RKO (cell line): Measurements from ENCODE around the gene CNNM2.
"Not testable (repeated sequence)": the region's sequence is repeated elsewhere in the genome, so short reads cannot be mapped to it uniquely, and the experiment has no call there.

Experiments
- DNase-seq: peaks from one replicate; pipeline ENCODE4 v3.0.0-alpha.2; 2016; ENCODE audit warnings: low spot score

The CNNM2 gene

DNA sequence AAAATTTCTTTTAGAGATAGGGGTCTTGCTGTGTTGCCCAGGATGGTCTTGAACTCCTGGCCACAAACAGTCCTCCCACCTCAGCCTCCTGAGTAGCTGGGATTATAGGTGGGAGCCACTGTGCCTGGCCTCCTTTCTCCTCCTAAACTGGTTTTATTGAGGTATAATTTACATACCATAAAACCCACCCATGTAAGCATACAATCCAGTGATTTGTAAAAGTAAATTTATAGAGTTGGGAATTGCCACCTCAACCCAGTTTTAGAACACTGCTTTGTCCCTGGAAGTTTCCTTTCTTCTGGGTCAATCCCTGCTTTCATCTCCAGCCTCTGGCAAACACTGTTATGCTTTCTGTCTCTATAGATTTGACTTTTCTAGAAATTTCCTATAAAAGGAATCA, 49.0 kb downstream of the CNNM2 start:
- DNase-seq = no peak

DNA sequence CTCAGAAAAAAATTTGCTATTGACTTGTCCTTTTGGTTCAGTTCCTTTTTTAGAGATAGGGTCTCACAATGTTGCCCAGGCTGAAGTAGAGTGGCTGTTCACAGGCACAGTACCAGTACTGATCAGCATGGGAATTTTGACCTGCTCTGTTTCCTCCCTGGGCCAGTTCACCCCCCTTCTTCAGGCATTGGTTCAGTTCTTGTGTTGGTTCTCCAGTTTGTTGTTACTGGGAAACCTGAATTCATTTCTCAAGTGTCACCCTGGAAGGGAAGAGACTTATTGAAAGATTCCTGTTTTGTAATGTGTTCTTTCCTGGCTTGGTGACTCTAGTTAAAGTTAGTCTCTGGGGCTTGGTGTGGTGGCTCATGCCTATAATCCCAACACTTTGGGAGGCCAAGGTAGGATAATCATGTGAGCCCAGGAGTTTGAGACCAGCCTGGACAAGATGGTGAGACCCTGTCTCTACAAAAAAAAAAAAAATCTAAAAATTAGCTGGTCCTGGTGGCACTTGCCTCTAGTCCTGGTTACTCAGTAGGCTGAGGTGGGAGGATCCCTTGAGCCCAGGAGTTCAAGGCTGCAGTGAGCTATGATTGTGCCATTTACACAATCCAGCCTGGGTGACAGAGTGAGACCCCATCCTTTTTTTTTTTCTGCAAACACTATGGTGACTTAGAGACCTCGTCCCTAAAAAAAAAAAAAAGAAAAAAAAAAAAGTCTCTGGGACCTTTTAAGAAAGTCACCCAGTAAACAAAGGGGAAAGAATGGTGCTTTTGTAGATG, 52.7 kb downstream of the CNNM2 start:
- no peak for DNase-seq

DNA sequence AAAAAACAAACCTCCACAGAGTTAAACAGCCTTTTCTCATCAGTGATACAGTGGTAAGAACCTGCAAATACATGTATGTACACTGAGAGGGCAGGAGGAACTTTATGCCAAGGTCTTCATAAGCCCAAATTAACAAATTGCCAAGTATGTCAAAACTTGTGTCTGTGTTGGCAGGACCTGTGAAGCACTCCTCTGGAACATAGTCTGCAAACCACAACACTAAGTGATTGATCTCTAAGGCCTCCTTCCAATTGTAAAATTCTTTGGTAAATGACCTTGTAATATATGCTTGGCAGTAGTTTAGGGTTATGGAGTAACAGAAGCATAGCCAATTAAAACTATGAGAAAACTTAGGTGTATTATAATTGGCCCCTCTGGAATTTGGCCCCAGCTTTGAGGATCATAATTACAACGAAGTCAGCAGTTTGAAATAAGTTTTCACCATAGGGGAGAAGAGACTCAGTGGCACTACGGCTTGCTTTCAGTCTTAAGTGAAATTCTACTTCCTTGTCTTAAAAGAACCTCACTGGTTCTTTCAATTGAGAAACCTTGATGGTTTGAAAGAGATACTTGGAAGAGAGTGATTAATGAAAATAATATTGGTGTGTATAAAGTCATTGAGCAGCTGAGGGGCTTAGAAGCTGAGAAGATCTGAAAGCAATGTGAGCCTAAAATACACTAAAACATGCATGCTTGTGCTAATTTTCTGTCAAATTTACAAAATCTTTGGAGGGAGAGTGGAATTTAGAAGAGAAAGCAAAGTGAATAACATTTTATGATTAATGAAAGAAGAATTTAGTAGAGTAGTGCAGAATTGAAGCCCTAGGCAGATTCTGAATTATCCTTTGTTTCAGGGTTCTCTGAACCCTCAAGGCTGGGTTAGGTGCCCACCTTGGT, 57.6 kb downstream of the CNNM2 start:
- DNase-seq = no peak

DNA sequence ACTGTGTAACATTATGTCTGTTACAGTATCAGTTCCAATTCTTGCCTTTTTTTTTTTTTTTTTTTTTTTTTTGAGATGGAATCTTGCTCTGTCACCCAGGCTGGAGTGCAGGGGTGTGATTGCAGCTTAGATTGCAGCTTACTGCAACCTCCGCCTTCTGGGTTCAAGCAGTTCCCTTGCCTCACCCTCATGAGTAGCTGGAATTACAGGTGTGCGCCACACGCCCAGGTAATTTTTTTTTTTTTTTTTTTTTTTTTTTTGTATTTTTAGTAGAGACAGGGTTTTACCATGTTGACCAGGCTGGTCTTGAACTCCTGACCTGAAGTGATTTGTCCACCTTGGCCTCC, 58.3 kb downstream of the CNNM2 start:
- not testable (repeated sequence) for DNase-seq

DNA sequence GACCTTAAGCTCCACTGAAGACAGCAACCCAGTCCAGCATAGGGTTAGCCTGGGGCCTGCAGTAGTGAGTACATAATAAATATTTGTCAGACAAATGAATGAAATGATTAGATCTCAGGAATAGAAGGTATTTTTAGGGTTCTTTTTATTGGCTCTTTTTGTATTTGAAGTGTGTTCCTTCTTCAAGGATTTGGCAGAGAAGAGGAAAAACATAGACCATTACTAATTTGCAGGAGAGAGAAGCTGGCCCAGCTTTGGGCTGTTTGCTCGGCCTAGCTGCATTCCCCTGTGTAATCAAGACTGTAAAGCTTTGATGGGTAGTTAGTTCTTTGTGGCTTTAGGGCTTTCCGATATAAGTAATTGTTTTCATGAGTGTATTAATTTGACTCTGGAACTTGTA, 64.2 kb downstream of the CNNM2 start:
- no peak for DNase-seq

DNA sequence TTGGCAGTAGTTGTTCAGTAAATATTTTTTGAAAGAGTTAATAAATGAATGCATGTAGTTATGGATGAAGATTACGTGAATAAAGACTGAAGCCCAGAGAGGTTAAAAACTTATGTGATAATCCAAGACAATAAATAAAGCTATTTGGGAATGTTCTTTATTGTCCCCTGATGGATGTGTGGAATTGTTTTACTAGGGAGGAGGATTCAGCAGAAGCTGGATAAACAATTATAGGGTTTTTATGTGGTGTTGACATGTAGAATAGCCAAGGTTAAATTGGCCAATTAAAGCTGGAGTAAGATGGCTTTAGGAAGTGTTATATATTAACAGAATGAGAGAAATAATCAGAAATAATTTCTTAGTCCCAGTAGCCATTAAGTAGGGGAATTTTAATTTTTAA, 66.0 kb downstream of the CNNM2 start:
- DNase-seq = no peak

DNA sequence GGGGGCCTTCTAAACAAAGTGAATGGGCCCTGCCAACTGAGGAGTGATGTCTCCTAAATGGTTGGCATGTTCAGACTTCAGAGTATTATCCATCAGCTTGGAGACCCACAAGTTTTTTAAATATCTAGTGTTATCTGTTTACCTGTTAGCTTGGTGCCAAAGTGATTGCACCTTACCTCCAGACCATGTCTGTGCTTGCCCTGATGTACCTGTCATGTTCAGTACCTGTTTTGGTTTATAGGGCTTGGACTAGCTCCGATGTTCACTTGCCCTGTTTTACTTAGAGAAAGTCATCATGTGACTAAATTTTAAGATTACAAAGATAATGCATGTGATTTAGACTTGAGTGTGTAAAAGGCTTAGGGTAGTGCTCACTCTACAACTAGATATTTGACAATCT, 67.7 kb downstream of the CNNM2 start:
- DNase-seq = no peak

DNA sequence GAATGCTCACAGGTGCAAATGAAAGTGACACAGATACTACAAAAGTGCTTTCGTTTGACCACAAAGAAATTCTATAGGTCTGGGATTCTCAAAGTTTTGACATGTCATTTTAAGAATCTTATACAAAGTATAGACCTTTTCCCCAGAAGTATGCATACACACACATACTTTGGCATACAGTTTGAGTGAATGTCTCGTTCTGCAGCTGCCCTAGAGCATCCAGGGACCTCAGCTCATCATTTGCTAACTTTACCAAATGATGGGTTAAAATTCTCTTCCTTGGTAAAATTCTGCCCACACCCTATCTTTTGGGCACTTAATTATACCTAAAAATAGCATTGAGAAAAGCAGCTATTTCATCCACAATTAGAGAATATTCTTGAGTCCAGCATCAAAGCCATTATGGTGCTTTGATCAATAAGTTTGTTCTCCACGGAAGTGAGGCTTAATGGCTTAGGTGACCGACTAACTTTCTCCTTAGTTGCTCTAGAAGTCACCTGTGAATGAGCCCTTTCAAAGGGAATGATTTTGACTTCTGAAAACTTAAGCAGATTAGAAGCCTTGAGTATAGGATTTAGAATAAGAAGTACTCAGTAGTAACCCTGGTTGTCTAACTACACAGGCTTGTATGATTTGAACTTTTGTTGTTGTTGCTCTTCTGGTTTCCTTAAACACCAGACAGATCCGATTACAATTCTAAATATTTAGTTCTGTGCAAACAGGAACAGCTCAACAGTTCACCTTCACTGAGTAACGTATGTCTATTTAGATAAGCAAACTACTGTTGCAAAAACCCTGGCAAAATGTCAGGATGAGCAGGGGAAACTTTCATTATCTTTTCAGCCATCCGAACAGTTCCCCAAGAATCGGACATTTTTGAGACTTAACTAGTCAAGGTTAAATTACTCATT, 70.6 kb downstream of the CNNM2 start:
- no peak for DNase-seq

DNA sequence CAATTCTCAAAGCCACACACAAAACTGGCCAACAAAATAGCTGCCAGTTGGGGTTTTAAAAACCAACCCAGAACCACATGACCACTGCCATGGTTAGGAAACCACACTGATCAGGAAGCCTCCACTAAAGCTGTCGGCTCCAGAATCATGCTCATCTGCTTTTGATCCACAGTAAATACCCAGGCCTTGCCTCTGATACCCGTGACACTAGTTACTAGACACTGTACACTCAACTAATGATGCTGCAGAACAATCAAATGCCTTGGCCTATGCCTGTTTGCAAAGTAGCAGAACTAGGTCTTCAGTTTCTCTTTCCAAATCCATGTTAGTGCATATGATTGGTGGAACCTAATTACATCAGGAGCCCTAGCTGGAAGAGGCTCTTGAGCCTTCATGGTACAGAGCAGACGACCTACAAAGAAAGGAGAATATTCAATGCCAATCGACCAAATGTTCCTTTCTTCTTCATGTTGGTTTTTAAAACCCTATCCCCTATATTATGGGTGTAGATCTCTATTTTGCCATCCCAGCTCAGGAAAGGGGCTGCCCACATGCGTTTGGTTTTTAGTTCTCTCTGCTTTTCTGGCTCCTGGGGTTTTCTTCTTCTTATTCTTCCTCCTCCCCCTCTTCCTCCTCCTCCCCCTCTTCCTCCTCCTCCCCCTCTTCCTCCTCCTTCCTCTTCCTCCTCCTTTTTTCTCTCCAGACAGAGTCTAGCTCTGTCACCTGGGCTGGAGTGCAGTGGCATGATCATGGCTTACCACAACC, 76.6 kb downstream of the CNNM2 start:
- no peak for DNase-seq

DNA sequence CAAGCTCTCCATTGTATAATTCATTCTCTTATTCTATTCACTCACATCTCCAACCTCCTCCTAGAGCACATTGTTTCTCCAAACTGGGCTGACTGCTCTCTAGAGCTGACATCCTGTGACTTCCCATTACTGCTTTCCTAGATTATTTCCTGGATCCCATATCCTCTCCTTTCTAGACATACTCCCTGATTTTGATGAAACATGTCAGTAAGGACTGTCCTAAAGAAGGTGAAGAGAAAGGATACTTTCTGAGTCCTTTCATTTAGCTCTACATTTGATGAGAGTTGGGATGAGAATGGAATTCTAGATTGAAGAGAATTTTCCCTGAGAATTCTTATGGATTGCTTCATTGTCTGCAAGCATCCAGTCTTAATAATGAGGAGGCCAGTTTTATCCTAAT, 78.8 kb downstream of the CNNM2 start:
- DNase-seq = no peak

DNA sequence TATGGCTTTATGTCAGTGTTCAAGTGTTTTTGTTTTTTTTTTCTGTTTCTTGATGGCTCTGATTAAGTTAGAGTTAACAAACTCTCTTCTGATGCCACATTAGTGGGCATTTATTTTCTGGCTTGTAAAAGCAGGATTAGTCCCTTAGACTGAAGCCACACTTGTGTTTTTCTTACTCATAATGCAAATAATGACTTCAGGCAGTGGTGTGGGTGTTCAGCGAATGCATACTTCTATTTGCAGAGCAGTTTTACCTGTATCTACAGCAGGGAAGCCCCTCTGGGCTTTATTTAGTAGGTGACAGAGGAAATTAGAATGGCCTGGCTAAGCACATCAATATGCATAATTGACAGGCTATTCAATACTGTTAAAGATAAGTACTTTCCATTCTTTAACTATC, 79.9 kb downstream of the CNNM2 start:
- DNase-seq = no peak

DNA sequence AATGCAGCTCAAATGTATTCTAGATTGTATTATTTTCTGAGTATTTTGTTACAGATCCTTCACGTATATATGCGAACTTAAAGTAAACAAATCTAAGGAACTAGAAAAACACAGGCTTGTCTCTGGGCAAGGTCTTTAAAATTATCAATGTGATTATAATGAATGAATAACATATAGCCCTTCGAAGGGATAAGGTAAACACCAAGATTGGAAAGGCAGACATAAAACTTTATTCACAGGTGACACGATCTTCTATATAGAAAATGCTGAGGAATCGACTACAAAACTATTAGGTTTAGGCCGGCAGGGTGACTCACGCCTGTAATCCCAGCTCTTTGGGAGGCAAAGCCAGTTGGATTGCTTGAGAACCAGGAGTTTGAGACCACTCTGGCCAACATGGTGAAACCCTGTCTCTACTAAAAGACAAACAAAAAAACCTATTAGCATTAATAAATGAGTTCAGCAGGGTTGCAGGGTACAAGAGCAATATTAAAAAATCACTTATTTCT, 80.4 kb downstream of the CNNM2 start:
- no peak for DNase-seq

DNA sequence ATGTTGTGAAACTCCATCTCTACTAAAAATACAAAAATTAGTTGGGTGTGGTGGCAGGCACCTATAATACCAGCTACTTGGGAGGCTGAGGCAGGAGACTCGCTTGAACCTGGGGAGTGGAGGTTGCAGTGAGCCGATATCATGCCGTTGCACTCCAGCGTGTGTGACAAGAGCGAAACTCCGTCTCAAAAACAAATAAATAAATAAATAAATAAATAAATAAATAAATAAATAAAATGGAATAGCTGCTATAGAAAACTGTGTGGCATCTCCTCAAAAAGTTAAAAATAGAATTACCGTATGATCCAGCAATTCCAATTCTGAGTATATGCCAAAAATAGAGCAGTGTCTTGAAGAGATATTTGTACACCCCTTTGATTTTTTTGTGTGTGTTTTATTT, 82.0 kb downstream of the CNNM2 start:
- not testable (repeated sequence) for DNase-seq

DNA sequence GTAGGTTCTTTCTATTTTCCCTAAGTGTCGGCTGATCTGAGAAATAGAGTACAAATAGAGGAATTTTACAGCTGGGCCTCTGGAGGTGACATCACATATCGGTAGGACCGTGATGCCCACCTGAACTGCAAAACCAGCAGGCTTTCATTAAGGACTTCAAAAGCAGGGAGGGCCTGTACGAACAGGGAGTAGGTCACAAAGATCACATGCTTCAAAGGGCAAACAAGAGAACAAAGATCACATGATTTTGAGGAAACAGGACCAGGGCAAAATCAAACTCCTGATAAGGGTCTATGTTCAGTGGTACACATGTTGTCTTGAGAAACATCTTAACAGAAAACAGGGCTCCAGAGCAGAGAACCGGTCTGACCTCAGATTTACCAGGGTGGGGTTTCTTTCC, 88.9 kb downstream of the CNNM2 start:
- DNase-seq = no peak

DNA sequence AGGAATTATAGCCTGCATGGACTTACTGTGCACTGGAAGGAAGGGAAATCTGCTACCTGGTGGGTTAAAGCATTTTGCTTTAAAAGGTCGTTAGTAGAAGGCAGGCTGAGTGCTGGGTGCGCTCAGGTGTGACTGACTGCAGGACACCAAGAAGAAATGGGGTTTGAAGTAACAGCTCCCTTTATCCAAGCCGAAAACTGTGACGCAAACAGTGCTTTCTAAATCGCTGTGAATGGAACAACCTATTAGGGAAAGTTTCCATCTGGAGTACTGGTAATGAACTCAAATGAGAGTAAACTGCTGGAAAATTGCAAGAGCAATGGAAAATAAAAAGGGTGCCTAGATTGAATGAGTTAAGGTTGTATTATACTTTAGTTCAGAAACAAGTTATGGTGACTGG, 95.3 kb downstream of the CNNM2 start:
- no peak for DNase-seq

DNA sequence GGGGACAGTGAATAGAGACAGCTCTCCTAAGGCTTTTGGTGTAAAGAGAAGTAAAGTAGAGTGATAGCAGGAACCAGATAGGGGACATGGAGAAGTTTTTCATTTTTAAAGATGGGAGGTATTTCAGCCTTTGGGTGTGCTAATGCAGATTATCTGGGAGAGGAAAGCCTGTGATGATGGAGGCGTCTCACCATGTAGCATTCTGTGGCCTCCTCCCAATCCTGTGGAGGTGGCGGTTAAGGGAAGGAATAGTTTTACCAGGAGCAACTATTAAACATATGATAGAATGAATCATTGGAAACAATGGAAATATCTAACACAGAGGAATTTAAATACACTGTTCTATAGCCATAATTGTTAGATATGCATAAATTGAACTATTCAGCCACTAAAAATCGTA, 101.3 kb downstream of the CNNM2 start:
- DNase-seq = no peak

DNA sequence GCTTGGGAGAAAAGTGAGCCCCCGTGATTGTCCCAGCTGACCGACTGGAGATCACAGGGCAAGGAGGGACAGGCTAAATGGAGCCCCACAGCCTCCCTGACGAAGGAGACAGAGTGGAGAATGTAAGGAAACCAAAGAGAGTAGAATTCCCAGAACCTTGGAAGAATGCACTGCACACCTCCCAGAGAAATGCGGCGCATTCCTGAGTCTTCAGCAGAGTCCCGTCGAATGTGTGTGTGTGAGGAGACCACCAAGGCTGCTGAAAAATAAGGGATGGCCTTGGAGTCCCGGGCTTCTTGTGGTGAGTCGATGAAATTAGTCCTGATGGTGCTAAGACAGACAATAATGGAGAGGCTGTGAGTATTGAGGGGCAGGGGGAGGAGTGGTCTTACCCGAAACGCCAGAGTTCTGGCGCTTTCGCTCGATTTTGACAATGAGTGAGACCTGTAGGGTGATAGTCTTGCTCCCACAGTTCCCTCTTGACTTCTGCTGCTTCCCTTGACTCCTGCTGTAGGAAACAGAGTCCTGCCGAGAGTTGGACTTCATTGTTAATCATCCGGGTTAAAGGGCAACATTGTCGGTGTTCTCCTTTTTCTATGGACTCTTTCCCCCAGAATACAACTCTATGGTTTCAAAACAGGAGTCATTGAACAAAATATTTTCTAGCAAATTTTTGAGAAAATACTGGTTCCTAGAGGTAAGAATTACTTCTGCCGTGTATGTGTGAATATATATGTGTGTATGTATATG, 103.2 kb downstream of the CNNM2 start:
- DNase-seq = no peak

DNA sequence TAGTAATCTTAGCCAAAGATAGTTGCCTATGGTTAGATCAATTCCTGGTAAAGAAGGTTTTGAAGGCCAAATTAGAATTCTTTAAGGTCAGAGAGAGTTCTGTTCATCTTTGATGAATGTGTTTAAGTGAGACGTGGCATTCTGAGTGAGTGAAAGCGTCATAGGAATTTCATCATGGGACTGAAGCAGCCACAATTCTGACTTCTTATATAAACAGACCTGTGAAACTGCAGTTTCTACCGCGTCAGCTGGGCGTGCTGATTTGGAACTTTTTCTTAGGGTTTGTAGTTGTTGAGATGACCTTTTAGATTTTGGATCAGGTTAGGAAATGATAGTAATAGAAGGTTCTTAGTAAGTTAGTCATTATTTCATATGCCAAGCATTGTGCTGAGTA, 103.8 kb downstream of the CNNM2 start:
- DNase-seq = no peak

DNA sequence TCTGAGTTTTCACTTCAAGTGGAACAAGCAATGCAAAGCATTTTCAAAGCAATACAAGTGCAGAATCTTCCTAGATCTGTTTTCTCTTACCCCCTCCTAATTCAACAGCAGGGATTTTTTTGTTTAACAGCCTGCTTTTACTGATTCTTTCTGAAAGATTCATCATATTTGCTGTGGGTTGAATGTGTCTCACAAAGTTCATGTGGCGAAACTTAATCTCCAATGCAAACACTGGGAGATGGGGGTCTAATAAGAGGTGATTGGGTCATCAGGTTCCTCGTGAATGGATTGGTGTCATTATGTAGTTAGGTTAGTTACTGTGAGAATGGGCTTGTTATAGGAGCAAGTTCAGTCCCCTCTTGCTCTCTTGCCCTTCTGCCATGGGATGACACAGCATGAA, 107.6 kb downstream of the CNNM2 start:
- DNase-seq = no peak

DNA sequence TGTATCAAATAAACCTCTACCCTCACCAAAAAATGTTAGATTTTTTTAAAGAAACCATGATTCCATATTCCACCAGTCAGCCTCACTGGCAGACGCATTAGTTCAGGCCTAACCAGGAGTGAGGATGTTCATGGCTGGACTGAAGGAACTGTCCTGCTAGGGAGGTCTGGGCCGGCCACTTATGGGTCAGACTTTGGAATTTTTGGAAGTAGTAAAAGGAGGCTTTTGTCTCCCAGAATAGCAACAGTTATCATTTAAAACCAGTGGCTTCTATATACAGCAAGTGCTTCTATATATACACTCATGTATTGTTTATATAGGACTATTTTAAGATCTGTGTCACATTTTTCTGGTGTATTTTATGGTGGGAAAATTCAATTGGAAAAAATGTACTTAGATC, 120.5 kb downstream of the CNNM2 start:
- DNase-seq = no peak

DNA sequence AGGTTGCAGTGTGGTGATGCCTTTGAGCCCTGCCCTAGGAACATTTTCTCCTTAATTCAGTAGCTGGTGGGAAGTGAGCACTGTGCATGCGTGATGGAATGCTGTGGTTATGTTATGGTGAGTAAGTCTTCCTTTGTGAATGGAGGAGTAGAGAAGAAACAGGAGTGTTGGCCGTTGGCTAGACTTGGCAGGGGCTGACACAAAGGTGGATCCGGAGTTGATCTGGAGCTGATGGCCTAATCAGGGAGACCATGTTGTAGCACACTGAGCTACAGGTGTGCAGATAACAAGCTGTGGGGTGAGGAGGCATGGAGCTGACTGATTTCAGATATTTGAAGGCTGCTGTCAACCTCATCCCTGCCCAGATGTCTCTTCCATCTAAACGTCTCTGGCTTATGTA, 122.3 kb downstream of the CNNM2 start:
- no peak for DNase-seq
